Keratinocyte (primary cell): Measurements from ENCODE around the gene HMGXB3. TPM values are rescaled to one million over a fixed set of nuclear protein-coding genes. Genes with fewer than 3 reads are reported as not detected.

ENCODE experiments used
- DNase-seq: peaks from one replicate; pipeline ENCODE4 v3.0.0-alpha.2; 2011; ENCODE audit warnings: low read depth, missing footprints, low spot score
- FAIRE-seq: peaks from 2 replicates; lab custom pipeline; 2011; peaks lifted over from hg19 to GRCh38; lab: Jason Lieb, UNC
- H2AFZ ChIP-seq: 2 replicates; pipeline ENCODE4 v1.6.0; 2012; ENCODE audit warnings: low read length, control low read depth, inconsistent platforms; ENCODE audit not compliant: control insufficient read depth
- H3K27ac ChIP-seq: 2 replicates; pipeline ENCODE4 v1.5.1; 2011; ENCODE audit warnings: low read length; ENCODE audit not compliant: control insufficient read depth, insufficient read depth
- H3K27me3 ChIP-seq: 3 replicates; pipeline ENCODE4 v1.6.0; 2011; ENCODE audit warnings: low read length; ENCODE audit not compliant: control insufficient read depth, insufficient read depth; ENCODE audit errors: extremely low read depth
- H3K36me3 ChIP-seq, 2 experiments: 2 replicates in 1 of 2; 3 replicates in 1 of 2; pipeline ENCODE4 v1.5.1; 2011; ENCODE audit warnings: low read length in 2 of 2, mild to moderate bottlenecking in 1 of 2; ENCODE audit not compliant: control insufficient read depth in 2 of 2, insufficient read depth in 2 of 2; ENCODE audit errors: extremely low read depth in 1 of 2
- H3K4me1 ChIP-seq: 3 replicates; pipeline ENCODE4 v1.5.1; 2011; ENCODE audit warnings: low read length; ENCODE audit not compliant: control insufficient read depth, insufficient read depth; ENCODE audit errors: extremely low read depth
- H3K4me2 ChIP-seq: 3 replicates; pipeline ENCODE4 v1.6.0; 2011; ENCODE audit warnings: low read depth, low read length; ENCODE audit not compliant: control insufficient read depth, insufficient read depth; ENCODE audit errors: extremely low read depth
- H3K4me3 ChIP-seq, 3 experiments: fragments of 200-600 bp in 1 of 3; sonication (generic) in 1 of 3; 2 replicates in 2 of 3; 3 replicates in 1 of 3; pipeline ENCODE4 v1.5.1; 2011 to 2016; ENCODE audit warnings: low read length in 3 of 3, mild to moderate bottlenecking in 3 of 3, control low read depth in 2 of 3, inconsistent platforms in 1 of 3, low read depth in 1 of 3, mixed read lengths in 1 of 3, mixed run types in 1 of 3, moderate library complexity in 1 of 3; ENCODE audit not compliant: control insufficient read depth in 2 of 3, insufficient read depth in 2 of 3; ENCODE audit errors: extremely low read depth in 1 of 3
- H3K79me2 ChIP-seq: 2 replicates; pipeline ENCODE4 v1.6.0; 2012; ENCODE audit warnings: low read length; ENCODE audit not compliant: control insufficient read depth, insufficient read depth
- H3K9ac ChIP-seq: 3 replicates; pipeline ENCODE4 v1.6.0; 2011; ENCODE audit warnings: low read length; ENCODE audit not compliant: control insufficient read depth, insufficient read depth; ENCODE audit errors: extremely low read depth
- H3K9me1 ChIP-seq: 3 replicates; pipeline ENCODE4 v1.6.0; 2011; ENCODE audit warnings: low read length; ENCODE audit not compliant: control insufficient read depth, insufficient read depth; ENCODE audit errors: extremely low read depth
- H3K9me3 ChIP-seq: 2 replicates; pipeline ENCODE4 v1.5.1; 2012; ENCODE audit warnings: low read depth, low read length; ENCODE audit not compliant: control insufficient read depth
- H4K20me1 ChIP-seq: 3 replicates; pipeline ENCODE4 v1.6.0; 2011; ENCODE audit warnings: low read length; ENCODE audit not compliant: control insufficient read depth, insufficient read depth; ENCODE audit errors: extremely low read depth
- CTCF ChIP-seq, 3 experiments: IDR thresholded peaks in 1 of 3; conservative IDR thresholded peaks in 1 of 3; optimal IDR thresholded peaks in 1 of 3; 2 replicates in 2 of 3; 3 replicates in 1 of 3; pipeline versions ENCODE3 to v1.5.1; 2011; ENCODE audit warnings: low read length in 3 of 3, mild to moderate bottlenecking in 3 of 3, moderate library complexity in 2 of 3, control low read depth in 1 of 3, inconsistent platforms in 1 of 3; ENCODE audit not compliant: insufficient read depth in 2 of 3; ENCODE audit errors: extremely low read depth in 1 of 3
- EZH2 ChIP-seq: IDR thresholded peaks from one replicate; pipeline ENCODE4 v1.6.1; 2012; ENCODE audit warnings: inconsistent platforms, mild to moderate bottlenecking, low read length, moderate library complexity
- dilution Hi-C: fragments of 300-500 bp; cut with MboI; formaldehyde crosslinking; loops from one replicate; pipeline ENCODE4 v1.7.0; 2020; ENCODE audit warnings: low sequenced_read_pairs; ENCODE audit not compliant: extremely low pct_ligation_motif_present
- polyA plus RNA-seq, 5 experiments: library from polyadenylated mRNA; depleted of rRNA in 3 of 5; stranded (reverse) in 3 of 5; stranded (forward) in 1 of 5; unstranded in 1 of 5; fragments of >200 nt; gene quantifications; 1 replicate in 1 of 5; 2 replicates in 3 of 5; 3 replicates in 1 of 5; pipeline versions ENCODE4 v1.2.1 to v1.2.3, GENCODE V29; 2011 to 2012; ENCODE audit warnings: missing spikeins in 2 of 5, low read depth in 1 of 5, low replicate concordance in 1 of 5

HMGXB3 gene
- polyA plus RNA-seq, 1 donor (not counting 4 experiments of a cell fraction or from before 2014, with no cell fraction given): 39.4 TPM

- Histone ChIP-seq H3K4me1 (no peaks in the 10 kb centered on the region), H3K4me3 (no peak overlapping the region), H3K9ac (no peak overlapping the region), H3K27me3 (peaks cover 10% of the 10 kb centered on the region), H2AFZ (no peak overlapping the region), H3K9me1 (no peaks in the 10 kb centered on the region), H3K27ac (no peak overlapping the region), H3K79me2 (no peaks in the 10 kb centered on the region), H3K9me3 (no peaks in the 10 kb centered on the region), H4K20me1 (no peaks in the 10 kb centered on the region), H3K36me3 (no peaks in the 10 kb centered on the region), H3K4me2 (no peak overlapping the region)
- FAIRE-seq (no peak), DNase-seq (no peak)
- dilution Hi-C loops: loop anchor here (5.0 kb wide), 1 partner anchor 41 kb away; no protein-coding TSS in a partner anchor
- TF ChIP-seq CTCF (optimal IDR thresholded peaks at IDR 0.05 in 1 of 3, IDR thresholded peaks at IDR 0.05 in 1 of 3, conservative IDR thresholded peaks at IDR 0.05 in 1 of 3; ENCODE audit: extremely low read depth in 1 of 3, insufficient read depth in 2 of 3, low read length in 3 of 3) (no peak), EZH2 (no peak)
These were observed 73.1 kb downstream of the HMGXB3 start for GRCh38 chr5:150073677-150074076.

DNA sequence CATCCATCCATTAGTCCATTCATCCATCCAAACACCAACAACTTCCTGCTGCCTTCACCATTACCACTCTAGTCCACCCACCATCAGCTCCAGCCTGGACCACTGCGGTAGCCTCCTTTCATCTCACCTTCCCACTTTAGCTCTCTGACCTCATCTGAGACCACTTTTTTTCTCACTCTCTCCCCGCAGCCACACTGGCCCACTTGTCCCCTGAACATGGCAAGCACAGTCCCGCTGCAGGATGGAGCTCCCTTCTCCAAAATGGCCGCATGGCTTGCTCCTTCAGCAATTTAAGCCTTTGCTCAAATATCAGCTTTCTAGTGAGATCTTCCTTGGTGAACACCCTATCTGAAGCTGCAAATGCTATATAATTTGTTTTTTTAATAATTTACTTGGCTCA is 74.7 kb downstream of the HMGXB3 start:
- H3K79me2 ChIP-seq: no peaks in the 10 kb centered on the region
- no peaks in the 10 kb centered on the region for H3K9me3 ChIP-seq
- TF ChIP-seq CTCF (optimal IDR thresholded peaks at IDR 0.05 in 1 of 3, IDR thresholded peaks at IDR 0.05 in 1 of 3, conservative IDR thresholded peaks at IDR 0.05 in 1 of 3; ENCODE audit: extremely low read depth in 1 of 3, insufficient read depth in 2 of 3, low read length in 3 of 3) (no peak), EZH2 (no peak)
- H3K4me1 ChIP-seq: no peaks in the 10 kb centered on the region
- no peak overlapping the region for H3K27ac ChIP-seq
- no peaks in the 10 kb centered on the region for H4K20me1 ChIP-seq
- no peak for FAIRE-seq
- H3K27me3 ChIP-seq: peaks cover 17% of the 10 kb centered on the region
- no peak overlapping the region for H3K4me3 ChIP-seq
- no peaks in the 10 kb centered on the region for H3K36me3 ChIP-seq
- no peak overlapping the region for H2AFZ ChIP-seq
- no peak overlapping the region for H3K9ac ChIP-seq
- no peak for DNase-seq
- dilution Hi-C loops: no loop called here
- no peak overlapping the region for H3K4me2 ChIP-seq
- H3K9me1 ChIP-seq: no peaks in the 10 kb centered on the region
